ENCODE data around the gene COL20A1. TPM values are rescaled to one million over a fixed set of nuclear protein-coding genes. Genes with fewer than 3 reads are reported as not detected.

COL20A1 gene
- total and polyA plus RNA-seq, 10 donors: 0.12 to 2.1 (median 0.60) TPM; not detected in 2

DNA sequence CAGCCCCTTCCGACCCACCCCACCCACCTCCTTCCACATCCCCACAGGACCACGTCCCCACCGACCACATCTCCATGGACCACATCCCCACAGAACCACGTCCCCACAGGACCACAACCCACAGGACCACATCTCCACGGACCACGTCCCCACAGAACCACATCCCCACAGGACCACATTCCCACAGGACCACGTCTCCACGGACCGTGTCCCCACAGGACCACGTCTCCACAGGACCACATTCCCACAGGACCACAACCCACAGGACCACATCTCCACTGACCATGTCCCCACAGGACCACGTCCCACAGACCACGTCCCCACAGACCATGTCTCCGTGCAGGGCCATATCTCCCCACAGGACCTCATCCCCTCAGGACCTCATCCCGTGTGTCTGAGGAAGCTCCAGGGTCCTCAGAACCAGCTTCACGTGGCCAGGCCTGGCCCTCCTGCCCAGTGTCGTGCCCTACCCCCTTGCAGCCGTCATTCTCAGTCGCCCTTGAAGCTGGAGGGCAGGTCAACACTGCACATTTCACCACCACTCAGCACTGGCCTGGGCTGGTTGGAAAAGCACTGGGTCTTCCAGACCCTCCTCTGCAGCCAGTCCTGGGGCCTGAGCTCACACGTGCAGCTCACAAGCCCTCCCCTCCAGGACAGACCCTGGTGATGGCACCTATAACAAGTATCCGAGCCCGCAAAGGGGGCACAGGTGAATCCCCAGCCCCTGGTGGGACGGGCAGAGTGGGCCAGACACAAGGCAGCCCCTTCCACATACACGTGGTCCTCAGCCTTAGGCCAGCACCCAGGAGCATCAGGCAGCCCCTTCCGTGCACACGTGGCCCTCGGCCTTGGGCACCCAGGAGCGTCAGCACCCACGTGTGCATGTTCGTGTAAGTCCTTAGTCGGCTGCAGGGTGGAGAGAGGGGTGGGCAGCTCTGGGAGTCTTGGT is 64.2 kb downstream of the COL20A1 start:
- Histone ChIP-seq H3K9me3 (no peaks in the 10 kb centered on the region), H3K36me3 (no peaks in the 10 kb centered on the region), H3K27ac (no peak overlapping the region), H3K4me3 (no peak overlapping the region), H3K27me3 (replicated peaks in 1 of 7) (peaks cover 4 to 73% (median 20%) of the 10 kb centered on the region in 7 donors), H3K4me1 (peaks cover 0 to 23% (median 13%) of the 10 kb centered on the region in 6 donors)
- no peak for TF ChIP-seq CTCF (IDR thresholded peaks at IDR 0.05 in 8 of 11, conservative IDR thresholded peaks at IDR 0.05 in 3 of 11)
- TF ChIP-seq POLR2AphosphoS5 (IDR thresholded peaks at IDR 0.05): no peak
- TF ChIP-seq POLR2A (IDR thresholded peaks at IDR 0.05): no peak
- DNase-seq: no peak
- 73 to 85% (median 83%) methylated on average over 20 to 30 of the region's 30 CpGs for WGBS, 5 donors
- intact Hi-C loops (cut with DNase I; ENCODE audit: low total_unique reads): no loop called here

GRCh38 chr20:63357921-63358905 is 65.2 kb downstream of the COL20A1 start:
- no peaks in the 10 kb centered on the region for H3K36me3 ChIP-seq
- H3K4me3 ChIP-seq: no peak overlapping the region
- no peak for TF ChIP-seq CTCF (IDR thresholded peaks at IDR 0.05 in 8 of 11, conservative IDR thresholded peaks at IDR 0.05 in 3 of 11)
- H3K27me3 ChIP-seq (replicated peaks in 1 of 7): peaks cover 4 to 77% (median 25%) of the 10 kb centered on the region in 7 donors
- H3K4me1 ChIP-seq: peaks cover 0 to 19% (median 11%) of the 10 kb centered on the region in 6 donors
- intact Hi-C loops (cut with DNase I; ENCODE audit: low total_unique reads): no loop called here
- no peak for DNase-seq
- WGBS, 5 donors: 78 to 84% (median 80%) methylated on average over 14 to 26 of the region's 26 CpGs
- H3K9me3 ChIP-seq: no peaks in the 10 kb centered on the region
- H3K27ac ChIP-seq: no peak overlapping the region

GRCh38 chr20:63359164-63359934 is 66.4 kb downstream of the COL20A1 start:
- no peaks in the 10 kb centered on the region for H3K36me3 ChIP-seq
- intact Hi-C loops (cut with DNase I; ENCODE audit: low total_unique reads): no loop called here
- no peak overlapping the region for H3K4me3 ChIP-seq
- H3K27ac ChIP-seq: no peak overlapping the region
- TF ChIP-seq POLR2AphosphoS5 (IDR thresholded peaks at IDR 0.05) (no peak), POLR2A (IDR thresholded peaks at IDR 0.05) (no peak), CTCF (IDR thresholded peaks at IDR 0.05 in 8 of 11, conservative IDR thresholded peaks at IDR 0.05 in 3 of 11) (no peak)
- H3K4me1 ChIP-seq: peaks cover 0 to 19% (median 11%) of the 10 kb centered on the region in 6 donors
- H3K9me3 ChIP-seq: no peaks in the 10 kb centered on the region
- peaks cover 4 to 87% (median 25%) of the 10 kb centered on the region in 7 donors for H3K27me3 ChIP-seq (replicated peaks in 1 of 7)
- WGBS, 5 donors: 78 to 86% (median 81%) methylated on average over 31 to 42 of the region's 42 CpGs
- DNase-seq: no peak

Data from spleen (tissue), 11 donors.